Fibroblast of pulmonary artery (primary cell): ENCODE measurements around the gene HPF1.
"Not testable (repeated sequence)": the region's sequence is repeated elsewhere in the genome, so short reads cannot be mapped to it uniquely, and the experiment has no call there.

ENCODE experiments used
- DNase-seq: peaks from one replicate; pipeline ENCODE4 v3.0.0-alpha.2; 2010; ENCODE audit warnings: low read depth
- H3K4me3 ChIP-seq: replicated peaks from 2 replicates; pipeline ENCODE4 v1.5.1; 2011; ENCODE audit warnings: low read depth, mild to moderate bottlenecking, control low read depth, low read length, moderate library complexity
- TF ChIP-seq, protein P1 (sequence below): IDR thresholded peaks from 2 replicates; pipeline ENCODE4 v1.5.1; 2011; ENCODE audit warnings: mild to moderate bottlenecking, control low read depth, low read length, inconsistent platforms; ENCODE audit errors: missing control alignments

Gene HPF1

DNA sequence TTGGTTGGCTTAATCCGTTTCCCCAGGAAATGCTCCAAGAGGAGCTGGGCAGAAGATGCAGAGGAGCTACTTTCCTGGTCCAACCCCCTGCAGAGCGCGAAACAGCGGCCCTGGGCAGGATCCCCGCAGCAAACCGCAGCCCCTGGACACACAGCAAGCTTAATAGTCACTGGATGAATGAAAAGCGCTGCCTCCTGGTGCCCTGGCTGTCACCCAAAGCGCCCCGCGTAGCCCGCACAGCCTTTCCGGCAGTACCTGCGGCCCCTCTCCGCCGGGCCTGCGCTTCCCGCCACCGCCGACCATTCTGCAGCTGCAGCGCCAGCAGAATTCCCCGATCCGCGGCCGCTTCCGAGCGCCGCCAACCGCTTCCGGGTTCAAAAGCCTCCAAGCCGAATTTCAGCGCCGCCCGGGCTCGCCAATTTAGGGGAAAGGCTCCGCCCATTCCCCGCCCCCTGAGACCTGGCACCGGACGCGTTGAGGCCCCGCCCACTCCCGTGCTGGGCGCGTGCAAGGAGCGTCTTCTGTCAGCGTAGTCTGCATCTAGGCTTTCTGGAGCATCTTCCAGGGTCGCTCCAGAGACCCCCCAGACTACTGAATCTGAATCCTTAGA lies at the start of gene HPF1:
Gene HPF1 (minus strand): TSS at position 370 of the 610 bp plus-strand sequence. CDS start 67 bp downstream, at position 303.
- peak within 1 kb of the TSS; percentile 93 for H3K4me3 ChIP-seq
- TF ChIP-seq, protein P1, sequence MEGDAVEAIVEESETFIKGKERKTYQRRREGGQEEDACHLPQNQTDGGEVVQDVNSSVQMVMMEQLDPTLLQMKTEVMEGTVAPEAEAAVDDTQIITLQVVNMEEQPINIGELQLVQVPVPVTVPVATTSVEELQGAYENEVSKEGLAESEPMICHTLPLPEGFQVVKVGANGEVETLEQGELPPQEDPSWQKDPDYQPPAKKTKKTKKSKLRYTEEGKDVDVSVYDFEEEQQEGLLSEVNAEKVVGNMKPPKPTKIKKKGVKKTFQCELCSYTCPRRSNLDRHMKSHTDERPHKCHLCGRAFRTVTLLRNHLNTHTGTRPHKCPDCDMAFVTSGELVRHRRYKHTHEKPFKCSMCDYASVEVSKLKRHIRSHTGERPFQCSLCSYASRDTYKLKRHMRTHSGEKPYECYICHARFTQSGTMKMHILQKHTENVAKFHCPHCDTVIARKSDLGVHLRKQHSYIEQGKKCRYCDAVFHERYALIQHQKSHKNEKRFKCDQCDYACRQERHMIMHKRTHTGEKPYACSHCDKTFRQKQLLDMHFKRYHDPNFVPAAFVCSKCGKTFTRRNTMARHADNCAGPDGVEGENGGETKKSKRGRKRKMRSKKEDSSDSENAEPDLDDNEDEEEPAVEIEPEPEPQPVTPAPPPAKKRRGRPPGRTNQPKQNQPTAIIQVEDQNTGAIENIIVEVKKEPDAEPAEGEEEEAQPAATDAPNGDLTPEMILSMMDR = no peak
- peak; percentile 87 for DNase-seq

DNA sequence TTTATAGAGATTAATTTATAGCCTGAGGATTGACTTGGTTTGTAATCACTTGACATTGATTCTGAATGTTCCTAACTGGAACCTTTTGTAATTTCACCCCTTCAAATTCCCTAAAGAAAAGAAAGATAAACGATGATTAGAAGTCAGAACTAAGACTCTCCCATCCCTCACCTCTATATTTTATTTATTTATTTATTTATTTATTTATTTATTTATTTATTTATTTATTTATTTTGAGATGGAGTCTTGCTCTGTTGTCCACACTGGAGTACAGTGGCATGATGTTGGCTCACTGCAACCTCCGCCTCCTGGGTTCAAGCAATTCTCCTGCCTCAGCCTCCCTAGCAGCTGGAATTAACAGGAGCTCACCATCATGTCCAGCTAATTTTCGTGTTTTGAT lies 49.0 kb upstream of the HPF1 start:
- not testable (repeated sequence) for DNase-seq, H3K4me3 ChIP-seq

DNA sequence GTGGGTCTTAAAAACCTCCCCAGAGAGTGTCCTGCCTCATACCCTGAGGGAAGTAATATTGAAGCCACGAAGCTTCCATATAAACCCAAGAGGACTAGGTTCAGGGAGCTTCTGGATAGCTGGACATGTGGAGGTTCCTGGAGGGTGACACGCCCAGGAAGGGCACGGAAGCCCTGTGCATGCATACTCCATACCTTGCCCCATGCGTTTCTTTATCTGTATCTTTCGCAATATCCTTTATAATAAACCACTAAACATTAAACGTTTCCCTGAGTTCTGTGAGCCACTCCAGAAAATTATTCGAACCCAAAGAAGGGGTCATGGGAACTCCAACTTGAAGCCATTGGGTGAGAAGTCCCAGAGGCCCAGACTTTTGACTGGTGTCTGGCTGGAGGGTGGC lies 45.7 kb upstream of the HPF1 start:
- TF ChIP-seq, protein P1 = no peak
- no peak for DNase-seq

DNA sequence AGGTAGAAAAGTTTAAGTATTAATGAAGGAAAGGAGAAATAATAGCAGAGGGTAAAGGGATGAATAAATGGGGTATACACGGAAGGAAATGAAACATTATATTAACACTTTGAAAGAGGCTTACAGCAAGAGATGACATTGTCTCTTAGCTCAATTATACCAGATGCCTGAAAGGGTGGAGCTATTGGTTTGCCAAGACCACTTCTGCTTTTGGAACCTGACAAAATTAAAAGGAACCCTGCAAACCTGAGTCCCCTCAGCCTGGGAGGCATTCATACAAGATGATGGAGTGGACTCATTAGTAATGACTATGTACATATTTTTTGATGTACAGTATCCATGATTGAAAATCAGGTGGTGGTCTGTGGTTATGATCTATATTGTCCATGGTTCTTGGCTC lies 45.1 kb upstream of the HPF1 start:
- no peak overlapping the region for H3K4me3 ChIP-seq
- no peak for DNase-seq
- TF ChIP-seq, protein P1 = no peak

More for the DNA sequence above, 45.7 kb upstream of the HPF1 start:
- H3K4me3 ChIP-seq = no peak overlapping the region

DNA sequence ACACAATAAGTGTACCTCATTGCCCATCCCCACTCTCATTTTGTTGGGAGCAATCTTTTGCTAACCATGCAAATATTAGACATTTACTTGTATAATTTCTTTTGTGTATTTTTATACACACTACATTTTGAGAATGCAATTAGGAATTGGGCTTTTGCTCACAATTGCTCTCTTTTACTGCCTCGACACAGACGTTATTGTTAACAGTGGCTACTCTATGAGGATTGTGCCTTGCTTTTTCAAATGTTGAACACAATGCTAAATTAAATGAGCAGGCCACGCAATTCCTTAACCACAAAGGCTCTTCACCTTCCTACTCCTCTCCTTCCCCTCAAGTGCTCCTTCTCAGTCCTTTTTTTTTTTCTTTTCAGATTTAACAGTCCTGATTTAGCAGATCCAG lies 42.8 kb upstream of the HPF1 start:
- TF ChIP-seq, protein P1 = no peak
- H3K4me3 ChIP-seq = no peak overlapping the region
- no peak for DNase-seq

DNA sequence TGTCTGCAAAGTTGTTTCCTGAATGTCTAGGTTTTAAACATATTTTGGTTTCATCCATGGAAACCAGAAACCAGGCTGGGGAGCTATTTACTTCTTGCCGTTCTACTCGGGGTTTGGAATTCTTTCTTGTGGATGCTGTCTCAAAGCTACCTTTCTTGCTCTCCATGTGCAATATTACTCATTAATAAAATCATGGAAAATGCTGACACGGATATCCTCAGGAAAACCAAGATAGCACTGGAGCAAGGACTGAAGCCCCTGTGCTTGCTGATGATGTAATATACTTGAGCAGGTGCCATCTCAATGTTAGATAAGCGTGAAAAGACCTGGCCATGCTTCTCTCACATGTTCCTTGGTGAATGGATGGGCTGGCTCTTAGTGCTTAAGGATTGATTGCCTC lies 41.5 kb upstream of the HPF1 start:
- H3K4me3 ChIP-seq = no peak overlapping the region
- no peak for DNase-seq
- TF ChIP-seq, protein P1 = no peak

DNA sequence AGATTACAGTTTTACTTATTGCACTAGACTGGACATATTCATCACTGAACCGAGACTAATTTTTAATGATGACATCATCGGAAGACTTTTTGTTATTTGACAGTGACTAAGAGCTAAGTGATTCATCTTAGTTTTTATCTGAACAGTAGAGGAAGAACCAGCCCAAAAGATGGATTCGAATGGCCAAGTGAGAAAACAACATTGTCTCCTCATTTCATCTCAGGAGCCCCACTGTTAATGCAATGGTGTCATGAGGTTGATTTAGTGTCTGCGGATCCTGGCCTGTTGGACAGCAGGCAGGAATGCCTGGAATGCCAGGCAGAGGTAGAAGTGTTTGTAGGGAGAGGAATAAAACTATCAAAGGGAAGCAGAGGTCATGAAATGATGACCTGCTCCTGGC lies 37.8 kb upstream of the HPF1 start:
- H3K4me3 ChIP-seq = no peak overlapping the region
- peak; percentile 18 for DNase-seq
- TF ChIP-seq, protein P1 = no peak
